Thyroid gland (tissue), 4 donors: ENCODE data around the gene HOXB2. TPM values are rescaled to one million over a fixed set of nuclear protein-coding genes. Genes with fewer than 3 reads are reported as not detected.

Source experiments
- DNase-seq, 2 donors: peaks; one replicate each; pipeline ENCODE4 v3.0.0-alpha.2; 2019
- H3K27ac ChIP-seq, 3 donors: fragments of 200-600 bp; sonication (generic); 1 replicate in 2 of 3; 2 replicates in 1 of 3; pipeline ENCODE4 v1.5.1; 2016 to 2019; ENCODE audit warnings: mild to moderate bottlenecking in 1 of 3, moderate library complexity in 1 of 3
- H3K27me3 ChIP-seq: fragments of 200-600 bp; sonication (generic); one replicate; pipeline ENCODE4 v1.5.1; 2019
- H3K36me3 ChIP-seq, 2 donors: fragments of 200-600 bp; sonication (generic); one replicate each; pipeline ENCODE4 v1.5.1; 2016 to 2019
- H3K4me1 ChIP-seq, 2 donors: fragments of 200-600 bp; sonication (generic); one replicate each; pipeline ENCODE4 v1.5.1; 2017 to 2019
- H3K4me3 ChIP-seq, 3 donors: fragments of 200-600 bp; sonication (generic); replicated peaks in 1 of 3; 1 replicate in 2 of 3; 2 replicates in 1 of 3; pipeline ENCODE4 v1.5.1; 2016; ENCODE audit warnings: mild to moderate bottlenecking in 1 of 3
- H3K9me3 ChIP-seq: fragments of 200-600 bp; sonication (generic); one replicate; pipeline ENCODE4 v1.5.1; 2017
- CTCF ChIP-seq, 6 experiments: fragments of 200-600 bp in 3 of 6; fragments of 450-650 bp in 3 of 6; sonication (generic) in 3 of 6; IDR thresholded peaks; one replicate each; pipeline ENCODE4 v1.5.1; 2016 to 2019; ENCODE audit warnings: antibody characterized with exemption in 6 of 6, mild to moderate bottlenecking in 2 of 6, inconsistent platforms in 1 of 6, moderate library complexity in 1 of 6
- POLR2A ChIP-seq, 2 donors: fragments of 450-650 bp; IDR thresholded peaks; one replicate each; pipeline ENCODE4 v1.6.1; 2017; ENCODE audit warnings: antibody characterized with exemption in 2 of 2, mild to moderate bottlenecking in 2 of 2, moderate library complexity in 1 of 2
- WGBS, 2 donors: methylation state at CpG; one replicate each; pipeline ENCODE4 v1.1.5; 2017; 5-methylcytosine and 5-hydroxymethylcytosine counted together
- intact Hi-C: fragments of 100-400 bp; cut with DNase I; formaldehyde crosslinking; loops from one replicate; pipeline ENCODE4 v1.15.1; 2023
- total RNA-seq, 4 donors: library from RNA; depleted of rRNA; stranded (reverse); fragments of >200 nt; gene quantifications; one replicate each; pipeline ENCODE4 v1.2.3, GENCODE V29; 2016

Gene HOXB2
- total RNA-seq, 4 donors from 2014 or later = 2.6 to 9.4 (median 5.2) TPM

- 9 to 10% methylated on average over 27 of the region's 27 CpGs for WGBS, 2 donors
- H3K27ac ChIP-seq = peak overlapping the region; percentile 73 to 78 (median 74)
- intact Hi-C loops = no loop called here
Measured at GRCh38 chr17:48542114-48542656, 2.7 kb downstream of the HOXB2 start.

GRCh38 chr17:48541577-48542113, 3.3 kb downstream of the HOXB2 start:
- intact Hi-C loops = no loop called here

More at GRCh38 chr17:48542114-48542656, 2.7 kb downstream of the HOXB2 start:
- DNase-seq = no peak
- Histone ChIP-seq H3K27me3 (peaks cover 31% of the 10 kb centered on the region), H3K4me1 (no peaks in the 10 kb centered on the region), H3K36me3 (no peaks in the 10 kb centered on the region), H3K4me3 (peak overlapping the region in 1 of 3 donors; percentile 32), H3K9me3 (no peaks in the 10 kb centered on the region)
- TF ChIP-seq POLR2A (IDR thresholded peaks at IDR 0.05) (no peak), CTCF (IDR thresholded peaks at IDR 0.05) (no peak)

GRCh38 chr17:48541036-48541576, 3.8 kb downstream of the HOXB2 start:
- TF ChIP-seq CTCF (IDR thresholded peaks at IDR 0.05) (no peak), POLR2A (IDR thresholded peaks at IDR 0.05) (no peak)
- no peaks in the 10 kb centered on the region for H3K36me3 ChIP-seq
- WGBS, 2 donors = 26 to 31% methylated on average over 12 of the region's 12 CpGs
- H3K27me3 ChIP-seq = peaks cover 31% of the 10 kb centered on the region
- peak overlapping the region; percentile 73 to 78 (median 74) for H3K27ac ChIP-seq
- peak overlapping the region in 1 of 3 donors; percentile 32 for H3K4me3 ChIP-seq
- H3K4me1 ChIP-seq = no peaks in the 10 kb centered on the region
- DNase-seq = no peak
- no peaks in the 10 kb centered on the region for H3K9me3 ChIP-seq
- intact Hi-C loops = no loop called here

More at GRCh38 chr17:48541577-48542113, 3.3 kb downstream of the HOXB2 start:
- TF ChIP-seq CTCF (IDR thresholded peaks at IDR 0.05) (no peak), POLR2A (IDR thresholded peaks at IDR 0.05) (no peak)
- H3K27ac ChIP-seq = peak overlapping the region; percentile 73 to 78 (median 74)
- no peaks in the 10 kb centered on the region for H3K4me1 ChIP-seq
- H3K27me3 ChIP-seq = peaks cover 31% of the 10 kb centered on the region
- WGBS, 2 donors = 3 to 16% methylated on average over 12 to 33 of the region's 36 CpGs
- H3K4me3 ChIP-seq = peak overlapping the region in 1 of 3 donors; percentile 32
- no peaks in the 10 kb centered on the region for H3K9me3 ChIP-seq
- no peak for DNase-seq
- no peaks in the 10 kb centered on the region for H3K36me3 ChIP-seq

GRCh38 chr17:48540213-48540612, 4.7 kb downstream of the HOXB2 start:
- Histone ChIP-seq H3K36me3 (no peaks in the 10 kb centered on the region), H3K4me3 (no peak overlapping the region), H3K9me3 (no peaks in the 10 kb centered on the region), H3K27me3 (peaks cover 26% of the 10 kb centered on the region), H3K4me1 (no peaks in the 10 kb centered on the region), H3K27ac (no peak overlapping the region)
- DNase-seq = no peak
- WGBS, 2 donors = 38 to 87% methylated on average over 1 of the region's 1 CpG
- intact Hi-C loops = no loop called here
- TF ChIP-seq CTCF (IDR thresholded peaks at IDR 0.05) (no peak), POLR2A (IDR thresholded peaks at IDR 0.05) (no peak)

GRCh38 chr17:48539177-48539576, 5.7 kb downstream of the HOXB2 start:
- 82 to 88% methylated on average over 4 of the region's 4 CpGs for WGBS, 2 donors

More at GRCh38 chr17:48539177-48539576, 5.7 kb downstream of the HOXB2 start:
- no peak for DNase-seq
- H3K4me3 ChIP-seq = no peak overlapping the region
- no peaks in the 10 kb centered on the region for H3K4me1 ChIP-seq
- no peaks in the 10 kb centered on the region for H3K36me3 ChIP-seq
- TF ChIP-seq CTCF (IDR thresholded peaks at IDR 0.05) (no peak), POLR2A (IDR thresholded peaks at IDR 0.05) (no peak)
- H3K9me3 ChIP-seq = no peaks in the 10 kb centered on the region
- intact Hi-C loops = no loop called here
- H3K27ac ChIP-seq = no peak overlapping the region
- H3K27me3 ChIP-seq = peaks cover 21% of the 10 kb centered on the region
